Activated gamma-delta T cell treated with Interleukin-2 at 50 U/mL for 16 hours (primary cell): ENCODE data around the gene TMIGD1.

Experiments used
- DNase-seq: peaks from one replicate; pipeline ENCODE4 v3.0.0-alpha.2; 2020

Gene TMIGD1

GRCh38 chr17:30323895-30324319, 9.9 kb downstream of the TMIGD1 start:
- peak; percentile 20 for DNase-seq

DNA sequence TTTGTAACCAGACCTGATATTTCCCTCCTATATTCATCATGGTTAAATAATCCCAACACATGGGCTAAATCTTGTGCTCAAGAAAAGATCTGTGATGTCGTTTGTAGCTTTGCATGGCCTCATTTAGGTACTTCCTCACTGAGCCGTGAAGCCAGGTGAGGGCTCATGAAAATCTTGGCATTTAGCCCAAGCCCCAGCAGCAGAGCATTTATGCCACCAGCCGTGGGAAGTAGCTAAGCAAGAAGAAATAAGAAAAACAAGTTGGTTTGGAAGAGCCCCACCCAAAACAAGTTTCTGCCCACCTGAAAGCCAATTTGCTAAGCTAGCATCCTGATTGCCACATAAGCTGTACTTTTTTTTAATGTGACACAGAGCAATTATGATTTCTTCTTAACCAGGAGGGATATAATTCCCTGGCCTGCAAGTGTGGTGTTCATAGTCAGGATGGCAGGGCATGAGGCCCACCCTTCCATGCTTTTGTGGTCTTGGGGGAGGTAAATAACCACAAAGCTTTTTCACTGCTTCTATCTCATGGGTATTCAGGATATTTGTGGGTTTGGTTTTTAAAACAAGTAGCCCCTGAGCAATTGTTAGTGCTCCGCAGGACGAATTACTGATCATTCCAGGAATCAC, 10.5 kb downstream of the TMIGD1 start:
- peak; percentile 35 for DNase-seq

GRCh38 chr17:30321314-30321713, 12.5 kb downstream of the TMIGD1 start:
- no peak for DNase-seq

DNA sequence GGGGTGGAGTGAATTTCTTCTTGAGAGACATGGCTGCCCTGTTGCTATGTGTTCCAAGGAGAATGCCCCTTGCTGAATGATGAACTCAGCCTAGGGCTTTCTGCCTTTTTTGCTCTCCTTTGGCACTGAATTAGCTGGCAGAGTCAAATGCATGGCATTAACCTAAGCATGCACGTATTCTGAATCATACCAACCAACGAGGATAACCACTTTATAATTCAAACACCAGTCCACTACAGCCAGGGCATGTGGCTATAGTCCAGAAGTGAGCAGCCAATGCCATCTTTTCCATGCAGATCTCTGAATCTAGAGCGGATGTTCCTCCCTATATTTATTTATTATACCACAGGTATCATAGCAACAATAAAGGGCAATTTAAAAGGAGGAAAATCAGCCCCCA, 15.7 kb downstream of the TMIGD1 start:
- no peak for DNase-seq

GRCh38 chr17:30316736-30317135, 17.1 kb downstream of the TMIGD1 start:
- DNase-seq: no peak

DNA sequence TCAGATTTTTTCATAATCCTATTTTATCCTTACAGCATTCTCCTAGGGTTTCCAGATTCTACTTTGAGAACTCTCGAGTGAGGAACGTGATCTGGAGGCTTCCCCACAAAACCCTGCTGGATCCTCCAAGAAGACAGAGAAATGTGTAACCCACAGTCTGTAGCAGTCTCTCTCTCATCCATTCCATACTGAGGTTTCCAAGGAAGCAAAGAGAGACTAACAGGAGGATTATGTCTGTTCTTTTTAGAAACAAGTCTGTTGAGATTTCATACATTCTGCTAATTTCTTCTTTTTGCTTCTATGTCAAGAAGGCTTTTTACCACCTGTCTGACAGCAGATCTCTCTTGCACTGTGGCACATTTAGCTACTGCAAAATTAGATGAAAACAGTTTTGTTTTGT, 18.8 kb downstream of the TMIGD1 start:
- DNase-seq: no peak

- no peak for DNase-seq
These were observed 19.4 kb downstream of the TMIGD1 start for GRCh38 chr17:30314474-30314873.

GRCh38 chr17:30312226-30312625, 21.6 kb downstream of the TMIGD1 start:
- DNase-seq: no peak

- no peak for DNase-seq
These were observed 23.3 kb downstream of the TMIGD1 start for GRCh38 chr17:30310562-30310961.

- DNase-seq: no peak
These were observed 24.3 kb downstream of the TMIGD1 start for GRCh38 chr17:30309591-30309990.

GRCh38 chr17:30308406-30308805, 25.5 kb downstream of the TMIGD1 start:
- DNase-seq: no peak

DNA sequence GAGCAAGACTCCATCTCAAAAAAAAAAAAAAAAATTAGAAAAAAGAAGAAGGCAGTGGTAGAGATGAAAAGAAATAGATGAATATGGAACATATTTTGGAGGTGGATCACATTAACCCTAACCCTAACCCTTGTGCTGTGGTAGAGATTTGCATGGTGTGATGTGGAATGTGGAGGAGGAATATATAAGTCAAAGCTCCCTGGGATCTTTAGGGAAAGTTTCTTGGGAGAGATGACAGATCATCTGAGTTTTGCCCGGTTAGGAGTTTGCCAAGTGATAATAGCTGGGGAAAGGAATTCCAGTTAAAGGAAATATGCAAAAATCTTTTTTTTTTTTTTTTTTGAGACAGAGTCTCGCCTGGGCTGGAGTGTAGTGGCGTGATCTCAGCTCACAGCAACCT, 29.1 kb downstream of the TMIGD1 start:
- no peak for DNase-seq

DNA sequence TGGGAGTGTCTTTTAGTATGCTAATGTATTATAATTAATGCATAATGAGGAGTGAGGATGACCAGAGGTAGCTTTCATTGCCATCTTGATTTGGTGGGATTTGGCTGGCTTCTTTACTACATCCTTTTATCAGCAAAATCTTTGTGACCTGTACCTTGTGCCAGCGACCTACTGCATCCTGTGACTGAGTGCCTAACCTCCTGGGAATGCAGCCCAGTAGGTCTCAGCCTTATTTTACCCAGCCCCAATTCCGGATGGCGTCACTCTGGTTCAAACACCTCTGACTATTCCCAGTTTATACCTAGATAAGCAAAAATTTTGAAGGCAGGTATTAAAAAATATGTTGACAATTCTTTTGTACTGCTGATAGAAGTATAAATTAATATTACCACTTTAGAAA, 31.6 kb downstream of the TMIGD1 start:
- DNase-seq: no peak

- DNase-seq: no peak
These were observed 33.0 kb downstream of the TMIGD1 start for GRCh38 chr17:30300818-30301217.

DNA sequence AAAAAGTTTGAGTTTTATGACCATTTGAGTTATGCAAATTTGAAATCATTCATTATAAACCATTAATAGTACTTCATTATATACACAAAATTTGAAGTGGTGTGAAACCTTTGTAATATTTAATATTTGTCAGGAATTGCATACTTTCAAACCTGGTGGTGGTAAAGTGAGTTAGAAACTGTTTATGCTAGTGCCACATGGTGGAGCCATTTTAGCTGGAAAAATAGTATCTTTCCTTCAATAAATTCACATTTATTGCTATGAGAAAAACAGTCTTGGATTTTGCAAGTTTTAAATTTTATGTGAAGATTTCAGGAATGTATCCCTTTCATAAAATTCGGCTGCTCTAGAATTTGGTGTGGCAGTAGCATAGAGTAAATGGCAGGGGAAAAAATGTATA, 34.9 kb downstream of the TMIGD1 start:
- no peak for DNase-seq

DNA sequence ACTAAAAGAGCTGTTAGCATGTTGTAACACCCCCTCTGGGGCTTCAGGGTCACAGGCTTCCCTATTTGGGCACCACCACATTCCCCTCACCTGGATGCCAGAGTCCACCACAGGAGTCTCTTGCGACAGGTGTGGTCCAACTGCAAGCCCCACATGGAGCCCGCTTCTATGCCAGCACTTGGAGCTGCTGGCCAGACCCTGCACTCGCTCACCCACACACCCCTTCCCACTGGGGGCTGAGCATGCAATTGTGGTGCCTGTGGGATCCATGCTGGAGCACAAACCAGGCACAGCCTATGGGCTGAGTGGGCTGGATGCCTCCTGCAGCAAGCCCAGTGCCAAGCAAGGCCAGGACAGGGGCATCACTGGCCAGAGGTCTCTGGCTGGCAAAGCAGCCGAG, 36.1 kb downstream of the TMIGD1 start:
- DNase-seq: no peak

DNA sequence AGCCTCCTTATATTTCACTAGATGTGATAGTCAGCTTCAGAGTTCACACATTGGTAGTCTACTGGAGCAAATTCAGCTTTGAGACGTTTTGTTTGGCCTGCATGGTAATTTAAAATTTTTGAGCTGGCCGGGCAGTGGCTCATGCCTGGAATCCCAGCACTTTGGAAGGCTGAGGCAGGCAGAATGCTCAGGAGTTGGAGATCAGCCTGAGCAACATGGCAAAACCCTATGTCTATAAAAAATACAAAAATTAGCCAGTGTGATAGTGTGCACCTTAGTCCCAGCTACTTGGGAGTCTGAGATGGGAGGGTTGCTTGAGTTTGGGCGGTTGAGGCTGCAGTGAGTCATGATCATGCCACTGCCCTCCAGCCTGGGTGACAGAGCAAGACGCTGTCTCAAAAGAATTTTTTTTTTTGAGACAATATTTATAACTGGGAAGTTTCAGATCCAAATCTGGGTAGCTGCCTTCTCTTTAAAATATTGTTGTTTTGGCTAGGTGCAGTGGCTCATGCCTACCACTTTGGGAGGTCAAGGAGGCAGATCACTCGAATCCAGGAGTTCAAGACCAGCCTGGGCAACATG, 37.3 kb downstream of the TMIGD1 start:
- DNase-seq: no peak

DNA sequence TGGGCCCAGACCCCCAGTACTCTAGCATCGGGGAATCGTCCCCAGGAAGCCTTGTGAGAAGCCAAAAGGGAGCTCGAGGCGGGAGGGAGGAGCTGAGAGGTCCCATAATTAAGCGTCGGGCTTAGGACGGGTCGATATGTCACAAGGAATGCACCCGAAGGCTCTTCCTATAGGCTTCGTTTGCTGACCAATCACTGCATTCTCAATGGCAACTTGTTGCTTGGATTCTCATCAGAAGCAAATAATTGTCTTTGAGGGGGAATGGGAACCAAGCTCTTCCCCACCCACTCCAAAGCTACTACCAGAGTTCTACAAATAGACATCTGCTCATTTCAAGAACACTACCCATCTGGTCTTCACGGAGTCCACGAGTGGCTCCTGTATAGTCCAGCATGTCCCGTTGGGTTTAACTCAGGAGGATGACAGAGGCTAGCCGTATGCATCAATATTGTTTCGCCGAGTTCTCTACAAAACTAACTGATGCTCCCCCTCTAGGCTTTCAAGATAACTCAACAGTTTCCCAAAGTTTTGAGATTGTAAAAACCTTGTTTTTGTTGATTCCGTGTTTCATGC, 41.5 kb downstream of the TMIGD1 start:
- DNase-seq: no peak

DNA sequence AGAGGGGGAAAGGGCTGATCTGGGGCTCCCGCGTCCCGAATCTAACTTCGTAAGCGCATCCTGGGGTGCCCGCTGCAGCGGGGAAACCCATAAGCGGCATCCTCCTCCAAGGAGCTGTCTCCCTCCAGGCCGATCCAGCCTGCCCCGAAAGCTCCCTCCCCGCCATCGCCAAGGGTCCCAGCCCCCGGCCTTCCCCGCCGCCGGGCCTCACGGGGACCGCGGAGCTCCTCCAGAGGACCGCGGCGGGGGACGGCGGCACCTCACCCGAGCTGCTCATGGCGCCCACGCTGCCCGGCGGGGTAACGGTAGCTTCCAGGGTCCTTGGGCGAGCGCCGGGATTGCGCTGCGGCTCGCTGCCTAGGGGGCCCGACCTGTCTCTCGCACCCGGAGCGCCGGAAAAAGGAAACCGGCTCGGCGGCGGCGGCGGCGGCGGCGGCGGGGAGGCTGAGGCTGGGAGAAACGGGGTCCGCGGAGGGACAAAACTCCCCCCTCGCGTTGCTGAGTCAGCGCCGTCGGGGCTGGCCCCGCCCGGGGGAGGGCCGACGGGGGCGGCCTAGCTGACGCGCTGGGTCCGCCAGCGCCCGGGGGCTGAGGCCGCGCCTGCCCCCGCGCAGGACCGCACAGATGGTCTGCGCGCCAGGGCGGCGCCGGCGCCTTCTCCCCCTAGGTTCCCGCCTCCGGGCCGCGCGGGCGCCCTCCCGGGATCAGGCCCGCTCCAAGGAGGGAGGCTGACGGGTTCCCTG, 42.1 kb downstream of the TMIGD1 start, which contains the start of gene BLMH:
BLMH (minus strand) TSS at position 402 of the 743 bp plus-strand sequence; CDS start at position 277, 125 bp downstream.
- DNase-seq: peak; percentile 79

- peak; percentile 7 for DNase-seq
These were observed 42.9 kb downstream of the TMIGD1 start for GRCh38 chr17:30290696-30291542.

DNA sequence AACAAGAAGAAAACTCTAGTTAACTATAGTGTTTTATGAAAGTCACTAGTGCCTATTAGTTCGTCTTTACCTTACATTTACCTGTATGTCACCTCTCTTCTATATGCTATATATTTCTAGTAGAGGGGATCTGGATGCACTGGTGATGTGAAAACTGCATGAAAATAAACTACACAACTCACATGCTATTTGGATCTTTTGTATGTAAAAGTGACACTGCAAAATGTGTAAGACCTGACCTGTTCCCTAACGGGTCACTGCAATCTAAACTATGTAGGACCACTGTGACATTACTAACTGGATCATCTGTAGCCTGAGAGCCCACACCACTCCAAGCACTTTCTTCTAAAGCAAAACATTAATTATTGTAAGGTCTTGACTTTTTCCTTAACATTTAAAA, 43.8 kb downstream of the TMIGD1 start:
- DNase-seq: no peak

- DNase-seq: no peak
These were observed 54.7 kb downstream of the TMIGD1 start for GRCh38 chr17:30279156-30279555.

GRCh38 chr17:30278032-30278431, 55.8 kb downstream of the TMIGD1 start:
- DNase-seq: no peak
